SKM-1 (cell line): Measurements from ENCODE around the gene ZNF672.
"Not testable (repeated sequence)": the region's sequence is repeated elsewhere in the genome, so short reads cannot be mapped to it uniquely, and the experiment has no call there.

Experiments used
- DNase-seq: peaks from one replicate; lab custom pipeline; 2025; ENCODE audit not compliant: unreplicated experiment; lab: John Stamatoyannopoulos, UW

Gene ZNF672

DNA sequence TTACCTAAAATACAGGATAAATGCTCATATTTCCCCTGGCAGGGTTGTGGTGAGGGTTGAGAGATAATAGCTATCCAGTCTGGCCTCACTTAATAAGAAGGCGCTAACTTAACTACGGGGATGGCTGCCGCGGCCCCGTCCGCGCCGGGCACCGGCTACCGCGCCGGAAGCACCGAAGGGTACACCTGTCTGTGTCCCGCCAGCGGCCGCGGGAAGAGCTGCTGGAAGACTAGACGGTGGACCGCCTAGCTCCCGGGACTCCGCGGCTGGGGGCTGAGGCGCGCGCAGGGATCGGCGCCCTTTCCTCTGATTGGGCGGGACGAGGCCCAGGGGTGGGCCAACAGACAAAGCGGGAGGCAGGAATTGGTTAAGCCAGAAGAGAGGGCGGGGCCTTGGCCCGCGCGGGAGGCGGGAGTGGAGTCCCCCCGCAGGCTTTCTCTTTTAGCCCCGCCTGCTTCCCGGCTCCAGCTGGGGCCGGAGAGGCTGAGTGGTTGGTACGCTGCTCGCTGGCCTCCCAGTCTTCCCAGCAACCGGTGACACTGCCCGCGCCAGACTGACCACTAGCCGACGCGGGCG lies at the start of gene ZNF672:
ZNF672 (plus strand) TSS at position 444 of the 576 bp plus-strand sequence. CDS start 9,051 bp downstream, outside the sequence.
- peak; percentile 99 for DNase-seq

DNA sequence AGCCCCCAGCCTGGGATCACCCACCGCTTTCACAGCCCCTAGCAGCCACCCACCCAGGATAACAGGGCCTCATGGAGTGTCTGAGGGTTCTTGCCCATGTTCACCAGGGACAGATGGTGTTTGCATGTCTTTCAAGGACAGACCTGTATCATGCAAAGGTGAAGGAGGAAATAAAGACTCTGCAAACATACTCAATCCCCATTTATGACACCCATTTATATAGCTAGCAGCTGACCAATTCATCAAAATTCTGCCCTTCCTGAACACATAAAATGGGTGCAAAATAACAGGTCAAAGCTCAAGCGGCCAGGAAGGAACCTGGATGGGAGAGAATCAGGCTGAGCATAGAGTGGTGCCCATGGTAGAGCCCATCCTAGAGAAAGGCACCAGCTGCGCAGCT lies 49.7 kb upstream of the ZNF672 start:
- no peak for DNase-seq

DNA sequence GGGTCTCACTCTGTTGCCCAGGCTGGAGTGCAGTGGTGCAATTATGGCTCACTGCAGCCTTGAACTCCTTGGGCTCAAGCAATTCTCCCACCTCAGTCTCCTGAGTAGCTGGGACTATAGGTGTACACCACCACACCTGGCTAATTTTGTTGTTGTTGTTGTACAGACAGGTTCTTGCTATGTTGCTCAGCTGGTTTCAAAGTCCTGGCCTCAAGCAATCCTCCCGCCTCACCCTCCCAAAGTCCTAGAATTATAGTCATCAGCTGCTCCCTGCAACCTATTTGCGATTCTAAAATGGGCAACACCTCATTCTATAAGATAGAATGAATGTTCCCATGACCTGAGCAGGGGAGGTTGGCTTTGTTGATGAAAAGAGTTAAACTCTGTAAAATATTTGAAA lies 48.7 kb upstream of the ZNF672 start:
- DNase-seq: not testable (repeated sequence)

DNA sequence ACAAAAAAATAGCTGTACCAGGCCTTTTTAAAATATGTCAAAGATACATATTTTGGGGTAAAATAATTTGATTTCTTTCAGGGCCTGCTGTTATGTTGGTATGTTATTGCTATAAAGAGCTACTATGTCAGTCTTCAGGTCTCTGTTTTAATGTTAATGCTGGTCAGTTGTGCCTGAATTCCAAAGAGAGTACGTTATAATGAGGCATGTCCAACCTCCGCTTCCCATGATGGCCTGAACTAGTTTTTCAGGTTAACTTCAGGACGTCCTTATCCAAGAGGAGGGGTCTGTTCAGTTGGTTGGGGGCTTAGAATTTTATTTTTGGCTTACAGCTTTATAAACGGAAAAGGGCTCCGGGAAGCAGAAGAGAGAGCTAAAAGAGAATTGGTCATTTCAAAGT lies 47.6 kb upstream of the ZNF672 start:
- no peak for DNase-seq

DNA sequence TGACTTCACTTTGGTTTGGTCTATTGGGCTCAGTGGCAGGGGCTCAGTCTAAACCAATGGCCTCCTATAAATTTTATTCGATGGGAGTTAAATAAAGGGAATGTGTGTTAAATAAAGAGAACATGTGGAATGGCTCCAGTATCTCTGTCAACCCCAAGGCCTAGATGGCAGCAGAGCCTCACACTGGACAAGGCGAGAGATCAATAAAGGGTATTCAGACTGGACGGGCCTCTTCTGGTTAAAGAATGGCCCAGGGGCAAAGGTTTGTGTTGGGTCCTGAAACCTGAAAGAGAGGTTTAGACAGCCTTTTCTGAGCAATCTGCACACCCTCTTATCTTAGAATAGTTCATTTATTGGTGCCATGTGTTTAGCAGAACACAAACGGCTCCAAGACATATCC lies 47.0 kb upstream of the ZNF672 start:
- DNase-seq: no peak

DNA sequence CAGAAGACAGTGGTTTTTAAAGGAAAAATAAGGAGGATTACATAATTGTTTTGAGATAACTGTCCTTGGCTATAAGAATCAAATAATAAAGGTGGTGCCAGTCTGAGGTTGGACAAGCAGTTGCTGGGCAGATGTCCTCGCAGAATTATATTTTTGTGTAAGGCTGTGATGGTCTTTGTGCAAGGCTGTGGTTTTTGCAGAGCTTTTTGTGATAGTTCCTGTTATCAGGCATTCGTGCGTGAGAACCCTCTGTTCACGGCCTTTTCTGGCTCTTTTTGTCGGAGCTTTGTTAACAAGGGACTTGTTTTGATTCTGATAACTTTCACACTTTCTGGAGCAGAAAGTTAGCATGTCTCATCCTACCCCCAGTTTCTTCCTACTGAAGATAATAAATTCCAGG lies 45.7 kb upstream of the ZNF672 start:
- peak; percentile 43 for DNase-seq

DNA sequence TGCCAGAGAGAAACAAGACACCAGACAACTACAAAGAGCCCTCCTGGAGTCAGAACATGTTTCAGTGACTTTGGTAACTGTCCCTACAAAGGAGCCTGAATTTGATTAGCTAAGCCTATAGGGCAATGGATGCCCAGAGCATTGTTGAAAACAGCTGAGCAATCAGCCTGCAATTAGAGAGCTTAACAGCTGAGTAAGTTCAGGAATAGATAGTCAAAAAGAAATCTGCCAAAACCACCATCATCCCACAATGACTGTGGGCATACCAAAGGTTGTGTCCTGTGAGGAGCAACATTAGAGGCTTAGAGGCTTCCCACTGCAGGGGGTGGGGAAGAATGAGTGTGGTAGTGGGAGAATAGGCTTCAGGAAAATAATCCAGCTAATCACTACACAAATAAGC lies 44.4 kb upstream of the ZNF672 start:
- no peak for DNase-seq

DNA sequence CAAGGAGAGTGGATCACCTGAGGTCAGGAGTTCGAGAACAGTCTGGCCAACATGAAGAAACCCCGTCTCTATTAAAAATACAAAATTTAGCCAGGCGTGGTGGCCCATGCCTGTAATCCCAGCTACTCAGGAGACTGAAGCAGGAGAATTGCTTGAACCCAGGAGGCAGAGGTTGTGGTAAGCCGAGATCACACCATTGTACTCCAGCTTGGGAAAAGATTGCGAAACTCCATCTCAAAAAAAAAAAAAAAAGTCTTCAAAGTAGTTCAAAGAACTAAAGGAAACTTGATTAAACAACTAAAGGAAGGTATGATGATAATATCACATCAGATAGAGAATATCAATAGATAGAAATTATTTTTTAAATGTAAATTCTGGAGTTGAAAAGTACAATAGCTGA lies 43.4 kb upstream of the ZNF672 start:
- DNase-seq: not testable (repeated sequence)

DNA sequence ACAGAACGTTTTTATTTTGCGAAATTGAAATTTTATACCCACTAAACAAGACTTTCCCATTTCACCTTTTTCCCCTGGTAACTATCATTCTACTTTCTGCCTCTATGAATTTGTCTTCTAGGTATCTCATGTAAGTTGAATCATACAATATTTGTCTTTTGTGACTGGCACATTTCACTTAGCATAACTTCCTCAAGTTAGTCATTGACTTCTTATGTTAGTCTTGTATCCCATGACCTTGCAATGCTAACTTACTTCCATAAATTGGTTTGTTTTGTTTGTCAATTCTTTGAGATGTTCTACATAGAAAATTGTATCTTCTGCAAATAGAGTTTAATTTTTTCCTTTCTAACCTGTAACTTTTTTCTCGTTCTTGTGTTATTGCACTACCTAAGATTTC lies 39.2 kb upstream of the ZNF672 start:
- DNase-seq: no peak

DNA sequence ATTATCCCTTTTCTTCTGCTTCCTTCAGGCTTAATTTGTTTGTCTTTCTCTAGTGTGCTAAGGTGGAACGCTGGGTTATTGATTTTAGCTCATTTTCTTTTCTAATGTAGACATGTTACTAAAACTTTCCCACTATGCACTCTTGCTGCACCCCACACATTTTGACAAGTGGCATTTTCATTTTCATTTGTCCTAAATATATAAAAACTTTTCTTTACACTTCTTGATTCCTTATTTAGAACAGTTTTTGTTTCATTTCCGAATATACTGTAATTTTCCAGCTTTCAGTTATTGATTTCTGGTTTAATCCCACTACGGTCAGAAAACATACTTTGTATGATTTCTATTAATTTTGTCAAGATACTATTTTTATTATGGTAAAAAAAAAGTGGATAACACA lies 37.6 kb upstream of the ZNF672 start:
- DNase-seq: no peak

DNA sequence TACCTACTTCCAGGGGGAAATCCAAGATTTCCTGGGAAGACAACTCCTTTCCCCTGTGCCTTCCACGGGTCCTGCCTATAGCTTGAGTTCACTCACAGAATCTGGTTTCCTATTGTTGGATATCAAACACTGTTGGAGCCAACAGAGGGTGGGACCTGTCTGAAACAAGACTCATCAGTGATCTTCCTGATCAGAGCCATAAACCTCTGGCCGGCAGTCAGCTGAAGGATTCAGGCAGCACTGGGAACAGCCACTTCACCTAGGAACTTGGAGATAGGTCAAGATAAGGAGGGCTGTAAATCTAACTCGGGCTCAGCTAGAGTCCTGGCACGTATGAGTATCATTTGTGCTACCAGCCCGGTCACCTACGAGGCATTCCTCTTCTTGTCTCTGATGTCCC lies 35.6 kb upstream of the ZNF672 start:
- DNase-seq: no peak

DNA sequence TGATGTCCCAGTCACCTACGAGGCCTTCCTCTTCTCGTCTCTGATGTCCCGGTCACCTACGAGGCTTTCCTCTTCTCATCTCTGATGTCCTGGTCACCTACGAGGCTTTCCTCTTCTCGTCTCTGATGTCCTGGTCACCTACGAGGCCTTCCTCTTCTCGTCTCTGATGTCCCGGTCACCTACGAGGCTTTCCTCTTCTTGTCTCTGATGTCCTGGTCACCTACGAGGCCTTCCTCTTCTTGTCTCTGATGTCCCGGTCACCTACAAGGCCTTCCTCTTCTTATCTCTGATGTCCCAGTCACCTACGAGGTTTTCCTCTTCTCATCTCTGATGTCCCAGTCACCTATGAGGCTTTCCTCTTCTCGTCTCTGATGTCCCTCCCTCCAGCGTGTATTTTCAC lies 34.5 kb upstream of the ZNF672 start:
- DNase-seq: not testable (repeated sequence)

DNA sequence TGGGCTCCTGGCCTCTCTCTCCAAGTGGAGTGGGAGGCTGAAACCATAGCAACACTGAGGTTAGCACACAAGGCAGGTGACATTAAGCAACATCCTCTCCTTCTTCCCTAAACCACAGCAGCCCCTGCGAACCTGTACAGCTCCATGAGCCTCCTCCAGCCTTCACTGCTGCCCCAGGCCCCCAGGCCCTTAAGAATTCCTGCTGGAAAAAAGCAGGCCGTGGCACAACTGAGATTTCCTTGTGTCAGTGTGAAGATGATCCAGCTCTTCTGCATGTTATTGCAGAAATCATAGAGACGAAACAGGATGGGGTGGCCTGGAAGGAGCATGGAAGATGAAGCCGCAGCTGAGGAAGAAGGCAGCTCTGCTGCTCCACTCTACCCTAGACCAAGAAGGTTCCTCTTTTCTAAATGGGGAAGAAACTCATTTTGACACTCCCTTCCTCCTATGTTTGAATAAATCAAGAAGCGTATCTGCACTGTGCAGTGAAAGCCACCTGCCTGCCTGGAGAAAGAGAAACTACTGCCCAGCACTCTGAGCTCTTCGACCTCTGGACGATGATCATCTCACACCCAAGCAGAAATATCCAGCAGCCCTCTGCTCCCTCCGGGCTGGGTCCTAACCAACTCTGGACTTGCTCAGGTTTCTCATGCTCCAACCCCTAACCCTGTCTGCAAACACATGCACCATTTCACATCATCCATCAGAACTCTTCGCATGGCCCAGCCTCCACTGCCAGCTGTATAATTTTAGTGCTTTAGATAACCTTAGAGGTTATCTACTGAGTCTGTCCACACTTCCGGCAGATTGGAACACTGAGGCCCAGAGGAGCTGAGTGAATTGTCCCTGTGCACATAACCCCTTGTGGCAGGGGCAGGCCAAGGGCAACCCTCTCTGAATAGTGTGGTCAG lies 33.0 kb upstream of the ZNF672 start:
- peak; percentile 99 for DNase-seq

DNA sequence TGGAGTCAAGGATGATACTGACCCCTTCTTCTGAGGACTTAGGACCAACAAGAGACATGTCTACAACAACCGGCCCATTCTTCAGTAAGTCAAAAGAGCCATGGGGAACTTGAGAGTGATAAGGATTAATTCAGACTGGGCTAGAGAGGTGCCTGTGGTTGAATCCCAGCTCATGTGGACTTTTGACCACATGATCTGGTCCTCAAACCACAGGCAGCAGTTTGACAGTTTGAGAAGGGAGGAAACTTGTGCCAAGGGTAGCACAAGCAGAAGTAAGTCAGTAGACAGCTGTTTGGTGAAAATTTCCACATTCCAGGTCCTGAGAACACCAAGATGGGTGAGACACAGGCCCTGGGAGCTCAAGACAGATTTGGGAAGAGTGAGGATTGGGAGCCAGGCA lies 32.1 kb upstream of the ZNF672 start:
- peak; percentile 98 for DNase-seq

DNA sequence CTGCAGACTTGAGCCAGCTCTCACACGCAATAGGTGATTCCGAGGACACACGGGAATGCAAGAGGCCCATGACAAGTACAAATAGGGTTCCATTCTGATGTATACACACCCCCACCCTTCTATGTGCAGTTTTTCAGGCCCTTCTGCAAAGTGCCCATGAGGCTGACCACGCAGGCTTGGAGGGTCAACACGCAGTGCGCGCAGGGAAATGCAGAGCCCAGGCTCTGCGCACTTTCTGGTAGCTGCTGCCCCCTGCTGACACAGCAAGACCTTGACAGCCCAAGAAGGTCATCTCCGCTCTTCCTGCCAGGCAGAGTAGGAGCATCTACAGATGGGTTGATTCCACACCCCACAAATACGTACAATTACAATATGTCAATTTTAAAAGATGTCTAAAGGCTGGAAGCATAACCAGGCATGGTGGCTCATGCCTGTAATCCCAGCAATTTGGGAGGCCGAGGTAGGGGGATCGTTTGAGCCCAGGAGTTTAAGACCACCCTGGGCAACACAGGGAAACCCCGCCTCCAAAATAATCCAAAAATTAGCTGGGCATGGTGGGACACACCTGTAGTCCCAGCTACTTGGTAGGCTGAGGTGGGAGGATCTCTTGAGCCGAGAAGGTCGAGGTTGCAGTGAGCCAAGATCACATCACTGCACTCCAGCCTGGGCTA lies 30.8 kb upstream of the ZNF672 start:
- peak; percentile 66 for DNase-seq

DNA sequence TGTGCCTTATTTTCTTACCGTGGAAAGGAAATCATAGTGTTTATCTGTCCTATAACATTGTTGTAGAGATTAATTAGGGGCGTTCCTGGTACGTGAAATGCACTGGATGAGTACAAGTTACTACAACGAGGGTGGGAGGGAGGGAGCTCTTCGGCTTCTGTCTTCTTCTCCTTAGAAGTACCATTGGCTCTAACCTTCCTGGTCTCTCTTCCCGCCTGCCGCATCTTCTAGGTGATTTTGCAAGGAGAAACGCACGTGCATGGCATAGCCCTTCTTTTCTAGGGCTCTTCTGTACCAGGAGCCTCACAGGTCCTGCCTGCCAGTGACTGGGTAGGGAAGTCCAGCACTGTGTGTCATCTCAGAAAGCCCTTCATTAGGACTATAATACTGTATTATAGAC lies 29.1 kb upstream of the ZNF672 start:
- no peak for DNase-seq

DNA sequence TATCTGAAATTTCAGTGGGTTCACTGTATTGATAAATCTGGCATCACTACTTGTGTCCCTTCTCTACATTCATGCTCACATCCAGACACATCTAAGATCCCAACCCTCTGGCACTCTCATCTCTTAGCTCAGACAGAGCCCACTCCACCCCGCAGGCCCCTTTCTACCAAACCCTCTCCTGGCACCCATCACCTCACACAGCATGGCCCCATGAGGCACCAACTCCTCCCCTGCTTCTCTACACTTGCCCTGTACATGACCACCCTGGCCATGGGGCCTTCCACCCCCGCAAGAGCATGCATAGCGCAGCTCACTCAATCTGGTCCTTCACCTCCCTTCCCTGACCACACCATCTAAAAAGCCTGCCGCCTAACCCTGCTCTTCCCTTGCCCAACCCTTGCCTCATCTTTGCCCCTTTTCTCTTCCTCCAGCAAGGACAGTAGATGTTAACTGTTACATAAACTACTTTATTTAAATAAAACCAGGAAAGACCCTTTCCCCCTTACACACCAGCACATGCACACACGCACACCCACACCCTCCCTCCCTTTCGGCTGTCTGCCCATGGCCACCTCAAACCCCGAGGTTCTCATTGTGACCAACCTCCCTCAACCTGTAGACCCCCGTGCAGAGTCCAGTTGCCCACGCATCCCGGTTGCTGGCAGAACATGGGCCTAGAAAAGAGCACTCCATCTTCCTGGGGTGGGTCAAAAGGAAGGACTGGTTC lies 27.9 kb upstream of the ZNF672 start:
- no peak for DNase-seq

DNA sequence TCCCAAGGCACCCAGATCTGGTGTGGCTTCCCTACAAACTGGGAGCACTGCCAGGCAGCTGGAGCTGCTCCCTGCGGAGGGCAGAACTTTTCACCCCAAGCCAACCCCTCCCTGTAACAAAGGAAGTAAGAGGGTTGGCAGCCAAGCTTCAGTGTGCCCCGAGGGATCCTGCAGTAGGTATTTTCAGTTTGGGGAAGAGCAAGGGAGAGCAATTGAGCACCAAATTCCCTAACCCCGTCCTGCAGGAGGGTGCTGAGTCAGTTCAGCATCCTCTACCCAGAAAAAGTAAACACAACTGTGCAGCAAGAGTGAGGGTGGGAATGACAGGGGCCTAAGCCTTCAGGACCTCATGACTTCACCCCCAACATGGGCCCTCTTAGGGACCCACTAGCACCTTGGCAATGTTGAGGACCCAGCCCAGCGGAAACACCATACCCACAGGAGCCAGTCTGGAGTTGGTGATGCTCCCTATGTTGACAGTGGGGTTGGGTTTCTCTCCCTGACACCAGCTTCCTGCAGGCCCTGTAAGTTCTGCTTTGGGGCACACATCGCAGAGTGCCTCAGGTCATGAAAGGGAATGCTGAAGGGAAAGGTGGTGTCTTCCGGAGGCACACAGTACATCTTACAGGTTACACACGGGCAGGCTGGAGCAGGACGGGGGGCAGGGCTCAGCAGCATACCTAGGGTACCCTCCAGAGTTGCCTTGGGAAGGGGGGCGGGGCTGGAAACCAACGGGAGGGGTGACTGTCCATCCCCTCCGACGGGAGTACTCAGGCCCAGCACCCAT lies 27.1 kb upstream of the ZNF672 start:
- DNase-seq: no peak

DNA sequence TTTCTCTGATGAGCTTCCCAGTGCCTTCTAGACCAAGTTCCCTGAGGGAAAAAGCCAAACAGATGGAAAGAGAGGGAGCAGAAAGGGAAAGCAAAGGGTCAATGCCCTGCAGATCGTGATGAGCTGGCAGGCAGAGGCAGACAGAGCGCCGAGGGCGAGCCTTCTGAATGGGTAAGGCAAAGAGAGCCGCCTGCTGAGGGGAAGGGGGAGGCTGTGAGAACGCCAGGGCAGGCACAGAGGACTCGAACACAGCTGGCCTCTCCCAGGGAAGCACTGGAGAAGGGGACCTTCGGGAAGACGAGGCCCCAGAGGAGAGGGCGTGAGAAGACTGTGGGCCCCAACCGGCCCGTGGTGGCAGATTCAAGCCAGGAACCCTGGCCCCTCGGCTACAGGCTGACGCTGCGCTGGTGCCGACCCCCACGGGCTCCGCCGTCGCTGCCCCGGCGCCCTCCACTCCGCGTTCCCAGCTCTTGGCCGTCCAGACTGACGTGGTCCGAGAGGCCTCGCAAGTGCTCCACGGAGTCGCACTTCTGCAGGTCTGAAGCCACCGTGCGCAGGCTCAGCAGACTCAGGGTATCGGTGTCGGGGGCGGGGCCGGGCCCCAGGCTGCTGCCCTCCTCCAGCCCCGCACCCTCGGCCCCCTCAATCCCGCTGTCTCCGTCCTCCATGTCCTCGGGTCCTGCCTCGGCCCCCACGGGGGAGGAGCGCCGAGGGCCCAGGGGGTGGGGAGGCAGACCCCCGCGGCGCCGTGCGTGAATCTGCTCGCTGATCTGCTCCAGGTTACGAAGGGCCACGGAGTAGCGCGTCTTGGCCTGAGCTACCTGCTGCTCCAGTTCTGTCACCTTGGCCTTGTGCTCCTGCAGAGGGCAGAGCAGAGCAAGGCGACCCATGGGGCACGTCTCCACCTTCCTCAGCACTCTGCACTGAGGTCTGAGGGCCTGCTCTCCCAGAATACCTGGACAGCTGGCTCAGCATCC lies 26.2 kb upstream of the ZNF672 start:
- DNase-seq: no peak
